ENCODE results near the gene ASCC1.
"Not testable (repeated sequence)": the region's sequence is repeated elsewhere in the genome, so short reads cannot be mapped to it uniquely, and the experiment has no call there.

GRCh38 chr10:72249176-72249862 lies 33.2 kb upstream of the ASCC1 start:
- not testable (repeated sequence) for TF ChIP-seq CTCF (IDR thresholded peaks at IDR 0.05; ENCODE audit: low read depth, low read length, poor library complexity, severe bottlenecking); EZH2phosphoT487 (IDR thresholded peaks at IDR 0.05; ENCODE audit: borderline replicate concordance, low read length)
